ENCODE measurements around the gene EPN3.
A peak's percentile ranks its signal among the peaks of the same experiment; 100 is the strongest.

Gene EPN3

GRCh38 chr17:50538549-50539410 is 6.2 kb downstream of the EPN3 start (continued):
- no peak for TF ChIP-seq ZBTB44 (tag by site-specific recombination; IDR thresholded peaks at IDR 0.05)
- TF ChIP-seq ZNF488 (tag by site-specific recombination; IDR thresholded peaks at IDR 0.05), result no peak
- TF ChIP-seq ZNF830 (tag by site-specific recombination; IDR thresholded peaks at IDR 0.05; ENCODE audit: low read depth), result no peak
- TF ChIP-seq ZNF639 (tag by site-specific recombination; IDR thresholded peaks at IDR 0.05), result no peak
- TF ChIP-seq ZNF114 (tag by site-specific recombination; IDR thresholded peaks at IDR 0.05), result no peak
- no peak for TF ChIP-seq ZNF768 (tag by site-specific recombination; IDR thresholded peaks at IDR 0.05)
- TF ChIP-seq ZNF354C (tag by site-specific recombination; IDR thresholded peaks at IDR 0.05; ENCODE audit: borderline replicate concordance, low read depth), result no peak
- TF ChIP-seq KLF8 (tag by site-specific recombination; IDR thresholded peaks at IDR 0.05), result no peak
- TF ChIP-seq KLF9 (tag by site-specific recombination; IDR thresholded peaks at IDR 0.05; ENCODE audit: low read depth), result peak; percentile 71
- TF ChIP-seq ZIC2 (tag by site-specific recombination; IDR thresholded peaks at IDR 0.05), result peak; percentile 10; the same call in 1 of the 2 replicates

DNA sequence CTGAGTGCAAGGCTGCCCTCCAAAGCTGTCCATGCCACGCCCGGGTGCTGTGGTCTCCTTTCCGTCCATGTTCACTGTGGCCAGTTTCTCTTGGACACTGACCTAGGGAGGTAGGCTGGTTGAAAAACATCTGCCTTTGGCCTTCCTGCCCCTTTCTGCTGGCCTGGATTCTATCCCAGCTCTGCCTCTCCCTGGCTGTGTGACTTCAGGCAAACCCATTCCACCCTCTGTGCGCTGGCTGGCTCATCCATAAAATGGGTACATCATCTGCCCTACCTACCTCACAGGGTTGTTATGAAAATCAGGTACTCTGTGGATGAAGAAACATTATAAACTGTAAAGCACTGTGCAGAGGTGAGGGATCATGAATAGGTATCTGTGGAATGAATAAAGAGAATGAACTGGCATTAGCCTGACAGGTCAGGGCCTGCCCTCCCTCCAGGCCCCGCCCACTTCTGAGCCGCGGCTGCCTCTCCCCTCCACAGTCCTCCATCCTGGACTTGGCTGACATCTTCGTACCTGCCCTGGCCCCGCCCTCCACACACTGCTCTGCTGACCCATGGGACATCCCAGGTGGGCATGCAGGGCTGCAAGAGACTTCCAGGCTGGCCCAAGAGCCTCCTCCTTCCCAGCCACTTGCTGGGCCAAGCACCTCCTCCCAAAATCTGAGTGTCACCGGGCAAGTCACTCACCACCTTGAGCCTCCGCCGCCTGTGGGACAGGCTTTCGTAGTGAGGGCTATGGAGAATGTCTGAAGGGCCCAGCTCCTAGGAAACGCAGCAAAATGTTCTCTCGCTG is 7.4 kb downstream of the EPN3 start:
- POLR2A ChIA-PET, result no interaction called here
- CTCF ChIA-PET, result interaction anchor here (1.1 to 6.7 kb wide), 2 partner anchors 10 to 87 kb away, joined by 3 to 58 read pairs; no protein-coding TSS in a partner anchor

More for the DNA sequence above, 7.4 kb downstream of the EPN3 start:
- no peaks in the 10 kb centered on the region for H3K9me3 ChIP-seq (ENCODE audit: control insufficient read depth, insufficient read depth, low read depth, low read length)
- no peak overlapping the region for H3K4me3 ChIP-seq (ENCODE audit: low read depth, low read length)
- TF ChIP-seq ZNF112 (tag by site-specific recombination; IDR thresholded peaks at IDR 0.05) (no peak), SP2 (tag by site-specific recombination; IDR thresholded peaks at IDR 0.05) (peak; percentile 49), ZNF768 (tag by site-specific recombination; IDR thresholded peaks at IDR 0.05) (peak; percentile 92; the same call in 1 of the 2 replicates), SP3 (tag by site-specific recombination; IDR thresholded peaks at IDR 0.05) (peak; percentile 68), BCL11A (tag by site-specific recombination; IDR thresholded peaks at IDR 0.05; ENCODE audit: low read depth) (0 out of 2 replicates have a peak, but pooled peaks have one; percentile 19), ZNF488 (tag by site-specific recombination; IDR thresholded peaks at IDR 0.05) (no peak), KLF9 (tag by site-specific recombination; IDR thresholded peaks at IDR 0.05; ENCODE audit: low read depth) (peak; percentile 56; the same call in 1 of the 2 replicates), ZNF600 (tag by site-specific recombination; IDR thresholded peaks at IDR 0.05) (0 out of 2 replicates have a peak, but pooled peaks have one; percentile 23)
- TF ChIP-seq, protein P1, sequence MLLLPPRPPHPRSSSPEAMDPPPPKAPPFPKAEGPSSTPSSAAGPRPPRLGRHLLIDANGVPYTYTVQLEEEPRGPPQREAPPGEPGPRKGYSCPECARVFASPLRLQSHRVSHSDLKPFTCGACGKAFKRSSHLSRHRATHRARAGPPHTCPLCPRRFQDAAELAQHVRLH (tag by site-specific recombination; IDR thresholded peaks at IDR 0.05), result peak; percentile 77; the same call in 1 of the 2 replicates
- TF ChIP-seq, protein P2, sequence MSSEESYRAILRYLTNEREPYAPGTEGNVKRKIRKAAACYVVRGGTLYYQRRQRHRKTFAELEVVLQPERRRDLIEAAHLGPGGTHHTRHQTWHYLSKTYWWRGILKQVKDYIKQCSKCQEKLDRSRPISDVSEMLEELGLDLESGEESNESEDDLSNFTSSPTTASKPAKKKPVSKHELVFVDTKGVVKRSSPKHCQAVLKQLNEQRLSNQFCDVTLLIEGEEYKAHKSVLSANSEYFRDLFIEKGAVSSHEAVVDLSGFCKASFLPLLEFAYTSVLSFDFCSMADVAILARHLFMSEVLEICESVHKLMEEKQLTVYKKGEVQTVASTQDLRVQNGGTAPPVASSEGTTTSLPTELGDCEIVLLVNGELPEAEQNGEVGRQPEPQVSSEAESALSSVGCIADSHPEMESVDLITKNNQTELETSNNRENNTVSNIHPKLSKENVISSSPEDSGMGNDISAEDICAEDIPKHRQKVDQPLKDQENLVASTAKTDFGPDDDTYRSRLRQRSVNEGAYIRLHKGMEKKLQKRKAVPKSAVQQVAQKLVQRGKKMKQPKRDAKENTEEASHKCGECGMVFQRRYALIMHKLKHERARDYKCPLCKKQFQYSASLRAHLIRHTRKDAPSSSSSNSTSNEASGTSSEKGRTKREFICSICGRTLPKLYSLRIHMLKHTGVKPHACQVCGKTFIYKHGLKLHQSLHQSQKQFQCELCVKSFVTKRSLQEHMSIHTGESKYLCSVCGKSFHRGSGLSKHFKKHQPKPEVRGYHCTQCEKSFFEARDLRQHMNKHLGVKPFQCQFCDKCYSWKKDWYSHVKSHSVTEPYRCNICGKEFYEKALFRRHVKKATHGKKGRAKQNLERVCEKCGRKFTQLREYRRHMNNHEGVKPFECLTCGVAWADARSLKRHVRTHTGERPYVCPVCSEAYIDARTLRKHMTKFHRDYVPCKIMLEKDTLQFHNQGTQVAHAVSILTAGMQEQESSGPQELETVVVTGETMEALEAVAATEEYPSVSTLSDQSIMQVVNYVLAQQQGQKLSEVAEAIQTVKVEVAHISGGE (tag by site-specific recombination; conservative IDR thresholded peaks at IDR 0.05; ENCODE audit: low read depth), result no peak
- peak overlapping the region; percentile 12; the same call in 1 of the 2 replicates for H3K27ac ChIP-seq (ENCODE audit: extremely low read depth, low read depth, low read length)
- H3K36me3 ChIP-seq (ENCODE audit: control insufficient read depth in 2 of 2, insufficient read depth in 1 of 2, low read length in 2 of 2), result no peaks in the 10 kb centered on the region
- H3K4me1 ChIP-seq (ENCODE audit: control insufficient read depth, insufficient read depth, low read length), result peaks cover 8% of the 10 kb centered on the region

Measured in HEK293 (cell line).